HL-60 (cell line): ENCODE measurements around the gene CCDC159.
"Not testable (repeated sequence)": the region's sequence is repeated elsewhere in the genome, so short reads cannot be mapped to it uniquely, and the experiment has no call there.

Experiments
- GABPA ChIP-seq: IDR thresholded peaks from 2 replicates; pipeline ENCODE4 v1.6.1; 2012; ENCODE audit warnings: low read depth
- POLR2AphosphoS5 ChIP-seq: IDR thresholded peaks from 2 replicates; pipeline ENCODE4 v1.6.1; 2012; ENCODE audit warnings: low read depth
- REST ChIP-seq: IDR thresholded peaks from 2 replicates; pipeline ENCODE4 v1.6.1; 2012; ENCODE audit warnings: low read depth; ENCODE audit not compliant: insufficient replicate concordance
- TF ChIP-seq, protein P1 (sequence below): IDR thresholded peaks from one replicate; pipeline ENCODE4 v1.5.1; 2011; ENCODE audit warnings: low read length, control low read depth, inconsistent platforms; ENCODE audit not compliant: insufficient read depth

- TF ChIP-seq, protein P1, sequence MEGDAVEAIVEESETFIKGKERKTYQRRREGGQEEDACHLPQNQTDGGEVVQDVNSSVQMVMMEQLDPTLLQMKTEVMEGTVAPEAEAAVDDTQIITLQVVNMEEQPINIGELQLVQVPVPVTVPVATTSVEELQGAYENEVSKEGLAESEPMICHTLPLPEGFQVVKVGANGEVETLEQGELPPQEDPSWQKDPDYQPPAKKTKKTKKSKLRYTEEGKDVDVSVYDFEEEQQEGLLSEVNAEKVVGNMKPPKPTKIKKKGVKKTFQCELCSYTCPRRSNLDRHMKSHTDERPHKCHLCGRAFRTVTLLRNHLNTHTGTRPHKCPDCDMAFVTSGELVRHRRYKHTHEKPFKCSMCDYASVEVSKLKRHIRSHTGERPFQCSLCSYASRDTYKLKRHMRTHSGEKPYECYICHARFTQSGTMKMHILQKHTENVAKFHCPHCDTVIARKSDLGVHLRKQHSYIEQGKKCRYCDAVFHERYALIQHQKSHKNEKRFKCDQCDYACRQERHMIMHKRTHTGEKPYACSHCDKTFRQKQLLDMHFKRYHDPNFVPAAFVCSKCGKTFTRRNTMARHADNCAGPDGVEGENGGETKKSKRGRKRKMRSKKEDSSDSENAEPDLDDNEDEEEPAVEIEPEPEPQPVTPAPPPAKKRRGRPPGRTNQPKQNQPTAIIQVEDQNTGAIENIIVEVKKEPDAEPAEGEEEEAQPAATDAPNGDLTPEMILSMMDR, result not testable (repeated sequence)
- not testable (repeated sequence) for TF ChIP-seq REST, POLR2AphosphoS5, GABPA
These were observed 25.9 kb upstream of the CCDC159 start for GRCh38 chr19:11320278-11320995.
